Measurements from ENCODE around the gene RNPEPL1.

RNPEPL1 gene

DNA sequence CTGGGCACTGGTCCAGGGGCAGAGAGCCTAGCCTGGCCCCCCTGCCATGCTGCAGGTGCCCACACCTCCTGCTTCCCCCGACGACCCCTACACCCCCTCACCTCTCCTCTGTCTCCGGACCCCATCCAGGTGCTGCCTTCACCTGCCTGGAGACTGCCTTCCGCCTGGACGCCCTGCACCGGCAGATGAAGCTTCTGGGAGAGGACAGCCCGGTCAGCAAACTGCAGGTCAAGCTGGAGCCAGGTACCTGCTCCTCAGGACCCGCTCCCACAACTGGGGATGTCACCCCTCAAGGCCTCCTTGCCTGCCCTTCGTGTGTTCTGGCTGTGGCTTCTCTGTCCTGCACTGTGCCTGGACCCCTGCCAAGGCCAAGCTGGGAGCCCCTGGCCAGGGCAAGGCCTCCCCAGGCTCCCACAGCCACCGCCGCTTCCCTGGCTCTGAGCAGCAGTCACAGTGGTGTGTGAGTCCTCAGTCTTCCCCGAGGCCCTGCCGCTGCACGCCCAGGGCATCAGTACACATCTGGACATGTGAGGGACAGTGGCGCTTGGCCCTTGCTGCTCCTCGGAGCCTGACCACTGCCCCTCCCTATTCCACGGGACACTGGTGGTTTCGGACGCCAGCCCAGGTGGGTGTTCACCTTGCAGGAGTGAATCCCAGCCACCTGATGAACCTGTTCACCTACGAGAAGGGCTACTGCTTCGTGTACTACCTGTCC lies 6.3 kb downstream of the RNPEPL1 start:
- DNase-seq (ENCODE audit: low spot score): no peak
- Mint-ChIP-seq H3K9me3 (no peaks in the 10 kb centered on the region), H3K4me3 (no peak overlapping the region), H3K36me3 (ENCODE audit: low read depth) (peaks cover 31% of the 10 kb centered on the region), H3K4me1 (ENCODE audit: low read depth) (peaks cover 15% of the 10 kb centered on the region), H3K27me3 (ENCODE audit: low read depth) (no peaks in the 10 kb centered on the region), H3K27ac (no peak overlapping the region)

GRCh38 chr2:240575101-240575965 lies 7.0 kb downstream of the RNPEPL1 start:
- Mint-ChIP-seq H3K9me3 (no peaks in the 10 kb centered on the region), H3K27ac (no peak overlapping the region), H3K36me3 (ENCODE audit: low read depth) (peaks cover 36% of the 10 kb centered on the region), H3K4me3 (no peak overlapping the region), H3K27me3 (ENCODE audit: low read depth) (no peaks in the 10 kb centered on the region), H3K4me1 (ENCODE audit: low read depth) (peaks cover 21% of the 10 kb centered on the region)
- no peak for DNase-seq (ENCODE audit: low spot score)

DNA sequence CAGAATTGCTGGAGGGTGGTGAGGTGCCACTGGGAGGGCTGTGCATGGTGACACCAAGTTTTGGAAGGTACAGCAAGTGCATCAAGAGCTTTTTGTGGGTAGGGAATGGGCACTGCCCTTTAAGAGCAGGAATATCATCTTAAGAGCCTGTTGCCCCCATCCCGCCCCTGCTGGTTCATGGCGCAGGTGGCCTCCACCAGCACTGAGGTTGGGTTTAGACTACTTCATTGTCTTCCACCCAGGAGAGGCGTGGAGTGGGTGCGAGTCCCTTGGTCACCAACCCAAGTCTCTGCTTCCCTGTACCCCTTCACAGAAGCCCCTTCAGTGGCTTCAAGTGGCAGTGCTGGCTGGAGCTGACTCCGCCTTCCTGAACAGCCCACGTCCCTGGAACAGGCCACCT lies 7.8 kb downstream of the RNPEPL1 start:
- Mint-ChIP-seq H3K36me3 (ENCODE audit: low read depth) (peaks cover 39% of the 10 kb centered on the region), H3K4me1 (ENCODE audit: low read depth) (peaks cover 19% of the 10 kb centered on the region), H3K27me3 (ENCODE audit: low read depth) (no peaks in the 10 kb centered on the region), H3K9me3 (no peaks in the 10 kb centered on the region), H3K27ac (no peak overlapping the region), H3K4me3 (no peak overlapping the region)
- no peak for DNase-seq (ENCODE audit: low spot score)

DNA sequence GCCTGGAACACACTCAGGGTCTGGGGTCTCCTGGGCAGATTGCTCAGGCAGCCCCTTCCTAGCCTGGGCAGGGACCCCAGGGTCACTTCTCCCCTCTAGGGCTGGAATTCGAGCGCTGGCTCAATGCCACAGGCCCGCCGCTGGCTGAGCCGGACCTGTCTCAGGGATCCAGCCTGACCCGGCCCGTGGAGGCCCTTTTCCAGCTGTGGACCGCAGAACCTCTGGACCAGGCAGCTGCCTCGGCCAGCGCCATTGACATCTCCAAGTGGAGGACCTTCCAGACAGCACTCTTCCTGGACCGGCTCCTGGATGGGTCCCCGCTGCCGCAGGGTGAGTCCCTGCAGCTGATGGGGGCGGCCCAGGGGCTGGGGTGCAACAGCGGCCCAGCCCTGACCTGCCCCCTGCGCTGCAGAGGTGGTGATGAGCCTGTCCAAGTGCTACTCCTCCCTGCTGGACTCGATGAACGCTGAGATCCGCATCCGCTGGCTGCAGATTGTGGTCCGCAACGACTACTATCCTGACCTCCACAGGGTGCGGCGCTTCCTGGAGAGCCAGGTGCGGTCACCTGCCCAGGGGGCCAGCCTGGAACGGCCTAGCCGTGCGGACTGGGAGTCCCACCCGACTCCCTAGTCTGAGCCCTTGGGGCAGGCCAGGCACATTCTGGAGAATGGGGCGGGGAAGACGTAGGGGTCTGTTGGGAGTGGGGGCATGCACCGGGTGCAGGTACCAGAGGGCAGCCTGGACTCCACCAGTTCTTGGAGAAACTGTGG lies 8.3 kb downstream of the RNPEPL1 start:
- Mint-ChIP-seq H3K4me1 (ENCODE audit: low read depth) (peaks cover 15% of the 10 kb centered on the region), H3K27ac (no peak overlapping the region), H3K27me3 (ENCODE audit: low read depth) (no peaks in the 10 kb centered on the region)

DNA sequence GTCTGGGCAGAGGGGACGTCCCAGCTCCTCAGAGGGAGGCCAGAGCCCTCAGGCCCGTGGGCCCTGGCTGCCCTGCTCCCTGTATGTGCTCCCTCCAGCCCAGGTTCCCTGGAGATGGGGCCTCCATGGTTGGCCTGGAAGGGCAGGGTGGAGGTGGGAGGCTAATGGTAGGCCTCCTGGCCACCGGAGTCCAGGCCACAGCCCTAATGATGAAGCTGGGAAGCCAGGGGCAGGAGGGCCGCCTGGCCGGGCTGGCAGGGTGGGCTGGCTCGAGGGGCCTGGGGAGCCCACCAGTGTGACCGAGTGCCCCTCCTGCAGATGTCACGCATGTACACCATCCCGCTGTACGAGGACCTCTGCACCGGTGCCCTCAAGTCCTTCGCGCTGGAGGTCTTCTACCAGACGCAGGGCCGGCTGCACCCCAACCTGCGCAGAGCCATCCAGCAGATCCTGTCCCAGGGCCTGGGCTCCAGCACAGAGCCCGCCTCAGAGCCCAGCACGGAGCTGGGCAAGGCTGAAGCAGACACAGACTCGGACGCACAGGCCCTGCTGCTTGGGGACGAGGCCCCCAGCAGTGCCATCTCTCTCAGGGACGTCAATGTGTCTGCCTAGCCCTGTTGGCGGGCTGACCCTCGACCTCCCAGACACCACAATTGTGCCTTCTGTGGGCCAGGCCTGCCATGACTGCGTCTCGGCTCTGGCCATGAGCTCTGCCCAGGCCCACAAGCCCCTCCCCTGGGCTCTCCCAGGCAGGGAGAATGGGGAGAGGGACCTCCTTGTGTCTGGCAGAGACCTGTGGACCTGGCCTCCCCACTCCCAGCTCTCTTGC lies 9.2 kb downstream of the RNPEPL1 start:
- Mint-ChIP-seq H3K9me3 (no peaks in the 10 kb centered on the region), H3K27me3 (ENCODE audit: low read depth) (no peaks in the 10 kb centered on the region), H3K4me1 (ENCODE audit: low read depth) (peaks cover 18% of the 10 kb centered on the region), H3K36me3 (ENCODE audit: low read depth) (peaks cover 39% of the 10 kb centered on the region), H3K4me3 (no peak overlapping the region), H3K27ac (no peak overlapping the region)
- DNase-seq (ENCODE audit: low spot score): no peak

More for the DNA sequence above, 8.3 kb downstream of the RNPEPL1 start:
- no peak for DNase-seq (ENCODE audit: low spot score)
- no peaks in the 10 kb centered on the region for H3K9me3 Mint-ChIP-seq
- no peak overlapping the region for H3K4me3 Mint-ChIP-seq
- peaks cover 35% of the 10 kb centered on the region for H3K36me3 Mint-ChIP-seq (ENCODE audit: low read depth)

DNA sequence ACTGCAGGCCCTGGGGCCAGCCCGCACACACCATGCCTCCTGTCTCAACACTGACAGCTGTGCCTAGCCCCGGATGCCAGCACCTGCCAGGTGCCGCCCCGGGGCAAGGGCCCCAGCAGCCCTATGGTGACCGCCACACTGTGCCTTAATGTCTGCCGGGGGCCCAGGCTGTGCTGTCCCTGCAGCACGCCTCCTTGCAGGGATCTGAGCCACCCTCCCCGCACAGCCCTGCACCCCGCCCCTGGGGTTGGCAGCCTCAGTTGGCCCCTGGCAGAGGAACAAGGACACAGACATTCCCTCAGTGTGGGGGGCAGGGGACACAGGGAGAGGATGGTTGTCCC lies 9.8 kb downstream of the RNPEPL1 start:
- H3K27ac Mint-ChIP-seq: no peak overlapping the region
- peaks cover 21% of the 10 kb centered on the region for H3K4me1 Mint-ChIP-seq (ENCODE audit: low read depth)
- no peaks in the 10 kb centered on the region for H3K27me3 Mint-ChIP-seq (ENCODE audit: low read depth)
- H3K4me3 Mint-ChIP-seq: no peak overlapping the region
- H3K9me3 Mint-ChIP-seq: no peaks in the 10 kb centered on the region
- H3K36me3 Mint-ChIP-seq (ENCODE audit: low read depth): peaks cover 39% of the 10 kb centered on the region
- DNase-seq (ENCODE audit: low spot score): no peak

DNA sequence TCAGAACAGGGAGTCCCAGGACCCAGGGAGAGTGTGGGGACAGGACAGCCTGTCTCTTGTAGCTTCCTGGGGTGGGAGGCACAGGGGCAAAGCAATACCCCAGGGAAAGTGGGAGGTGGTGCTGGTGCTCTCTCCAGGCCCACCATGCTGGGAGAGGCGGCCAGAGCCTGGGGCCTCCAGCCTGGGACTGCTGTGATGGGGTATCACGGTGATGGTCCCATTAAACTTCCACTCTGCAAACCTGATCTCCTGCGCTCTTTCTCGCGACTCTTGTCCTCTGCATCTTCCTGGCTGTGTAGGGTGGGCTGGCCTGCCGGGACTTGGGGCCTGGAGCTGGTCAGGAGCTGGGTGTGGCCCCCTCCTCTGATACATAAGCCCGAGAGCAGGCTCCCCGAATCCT lies 10.2 kb downstream of the RNPEPL1 start:
- Mint-ChIP-seq H3K4me3 (no peak overlapping the region), H3K4me1 (ENCODE audit: low read depth) (peaks cover 24% of the 10 kb centered on the region), H3K27me3 (ENCODE audit: low read depth) (no peaks in the 10 kb centered on the region), H3K9me3 (no peaks in the 10 kb centered on the region), H3K27ac (no peak overlapping the region), H3K36me3 (ENCODE audit: low read depth) (peaks cover 39% of the 10 kb centered on the region)
- DNase-seq (ENCODE audit: low spot score): no peak

GRCh38 chr2:240579071-240579762 lies 10.9 kb downstream of the RNPEPL1 start:
- DNase-seq (ENCODE audit: low spot score): no peak
- peak overlapping the region; percentile 63 for H3K27ac Mint-ChIP-seq
- H3K36me3 Mint-ChIP-seq (ENCODE audit: low read depth): peaks cover 39% of the 10 kb centered on the region
- no peaks in the 10 kb centered on the region for H3K27me3 Mint-ChIP-seq (ENCODE audit: low read depth)
- no peak overlapping the region for H3K4me3 Mint-ChIP-seq
- peaks cover 24% of the 10 kb centered on the region for H3K4me1 Mint-ChIP-seq (ENCODE audit: low read depth)
- no peaks in the 10 kb centered on the region for H3K9me3 Mint-ChIP-seq

DNA sequence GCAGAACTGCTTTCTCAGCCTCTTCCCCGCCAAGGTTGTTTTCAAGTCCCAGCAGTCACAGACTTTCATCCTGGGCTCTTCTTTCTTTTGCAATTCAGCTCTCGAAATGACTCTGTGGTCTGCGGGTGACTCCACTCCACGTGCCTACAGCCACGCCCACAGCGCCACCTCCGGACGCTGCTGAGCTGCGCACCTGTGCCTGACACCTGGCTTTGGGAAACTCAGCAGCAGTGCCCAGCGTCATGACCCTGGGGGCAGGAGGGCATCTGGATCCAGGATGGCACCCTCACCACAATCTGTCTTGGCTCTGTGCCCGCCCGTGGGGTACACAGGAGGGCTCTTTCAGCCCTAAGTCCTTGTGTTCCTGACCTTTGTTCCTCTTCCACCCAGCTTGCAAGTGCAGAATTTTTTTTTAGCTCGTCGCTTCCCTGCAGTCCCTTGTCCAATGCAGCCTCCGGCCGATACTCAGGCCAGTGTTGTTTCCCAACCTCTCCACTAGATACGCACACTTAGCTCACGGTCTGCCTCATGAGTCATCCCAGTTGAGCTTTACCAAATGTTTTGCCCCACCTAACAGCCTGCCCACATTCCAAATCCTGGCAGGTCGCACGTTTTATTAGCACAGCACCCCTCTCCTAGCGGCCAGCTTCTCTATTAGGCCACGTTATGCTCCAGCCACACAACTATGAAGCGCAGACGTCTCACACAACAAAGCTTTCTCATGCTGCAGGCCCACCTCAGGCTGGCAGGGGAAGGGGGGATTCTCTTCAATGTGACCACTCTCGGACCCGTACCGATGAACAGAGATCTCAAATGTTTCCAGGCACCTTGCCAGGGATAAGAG lies 11.7 kb downstream of the RNPEPL1 start:
- Mint-ChIP-seq H3K27ac (peak overlapping the region; percentile 62), H3K36me3 (ENCODE audit: low read depth) (peaks cover 40% of the 10 kb centered on the region), H3K4me3 (peak overlapping the region; percentile 7), H3K4me1 (ENCODE audit: low read depth) (peaks cover 32% of the 10 kb centered on the region), H3K9me3 (no peaks in the 10 kb centered on the region), H3K27me3 (ENCODE audit: low read depth) (no peaks in the 10 kb centered on the region)
- DNase-seq (ENCODE audit: low spot score): peak; percentile 43

GRCh38 chr2:240581811-240582210 lies 13.5 kb downstream of the RNPEPL1 start:
- DNase-seq (ENCODE audit: low spot score): no peak
- H3K4me1 Mint-ChIP-seq (ENCODE audit: low read depth): peaks cover 35% of the 10 kb centered on the region
- no peaks in the 10 kb centered on the region for H3K9me3 Mint-ChIP-seq
- H3K27me3 Mint-ChIP-seq (ENCODE audit: low read depth): no peaks in the 10 kb centered on the region
- no peak overlapping the region for H3K4me3 Mint-ChIP-seq
- peaks cover 31% of the 10 kb centered on the region for H3K36me3 Mint-ChIP-seq (ENCODE audit: low read depth)
- no peak overlapping the region for H3K27ac Mint-ChIP-seq

- Mint-ChIP-seq H3K27me3 (ENCODE audit: low read depth) (no peaks in the 10 kb centered on the region), H3K27ac (no peak overlapping the region), H3K9me3 (no peaks in the 10 kb centered on the region), H3K36me3 (ENCODE audit: low read depth) (peaks cover 32% of the 10 kb centered on the region), H3K4me3 (no peak overlapping the region), H3K4me1 (ENCODE audit: low read depth) (peaks cover 39% of the 10 kb centered on the region)
- no peak for DNase-seq (ENCODE audit: low spot score)
These were observed 14.5 kb downstream of the RNPEPL1 start for GRCh38 chr2:240582781-240583180.

GRCh38 chr2:240583774-240584173 lies 15.5 kb downstream of the RNPEPL1 start:
- H3K4me1 Mint-ChIP-seq (ENCODE audit: low read depth): peaks cover 47% of the 10 kb centered on the region
- H3K4me3 Mint-ChIP-seq: no peak overlapping the region
- H3K36me3 Mint-ChIP-seq (ENCODE audit: low read depth): peaks cover 34% of the 10 kb centered on the region
- no peak for DNase-seq (ENCODE audit: low spot score)
- no peak overlapping the region for H3K27ac Mint-ChIP-seq
- H3K9me3 Mint-ChIP-seq: no peaks in the 10 kb centered on the region
- H3K27me3 Mint-ChIP-seq (ENCODE audit: low read depth): no peaks in the 10 kb centered on the region
